ENCODE measurements around the gene ASAP2.
"Not testable (repeated sequence)": the region's sequence is repeated elsewhere in the genome, so short reads cannot be mapped to it uniquely, and the experiment has no call there.

Gene ASAP2

DNA sequence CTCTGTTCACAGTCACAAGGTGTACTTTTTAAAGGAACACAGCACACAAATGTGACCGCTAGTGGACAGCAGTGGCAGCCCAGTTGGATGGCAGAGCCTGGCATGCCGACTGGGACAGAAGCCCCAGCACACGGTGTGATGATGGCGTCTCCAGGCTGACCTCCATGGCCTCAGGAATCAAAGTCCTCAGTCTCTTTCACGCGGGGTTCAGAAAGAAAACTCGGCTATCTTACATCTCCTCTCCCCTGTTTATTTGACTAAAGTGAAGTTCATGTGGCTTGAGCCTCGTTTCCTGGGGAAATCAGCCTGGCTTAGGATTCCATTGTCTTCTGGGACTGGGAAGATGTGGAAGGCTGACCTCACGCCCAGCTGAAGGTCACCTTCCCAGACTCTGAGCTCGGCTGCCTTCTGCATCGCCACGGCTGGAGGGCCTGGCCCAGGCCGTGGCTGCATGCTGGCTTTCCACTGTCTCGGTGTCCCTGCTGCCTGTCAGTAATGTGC, 56.1 kb downstream of the ASAP2 start:
- no peak overlapping the region for H3K27ac ChIP-seq (ENCODE audit: low read length)
- no peaks in the 10 kb centered on the region for H3K9me3 ChIP-seq (ENCODE audit: insufficient read depth, low read depth, low read length)
- no peak overlapping the region for H3K9ac ChIP-seq (ENCODE audit: low read depth, low read length)
- H3K4me3 ChIP-seq (ENCODE audit: low read length), result no peak overlapping the region
- H3K36me3 ChIP-seq (ENCODE audit: insufficient read depth, low read depth, low read length), result no peaks in the 10 kb centered on the region
- H3K27me3 ChIP-seq (ENCODE audit: insufficient read depth, low read length), result no peaks in the 10 kb centered on the region
- H3K4me1 ChIP-seq (ENCODE audit: insufficient read depth, low read length), result peaks cover 4% of the 10 kb centered on the region; the same call in 1 of the 2 replicates

DNA sequence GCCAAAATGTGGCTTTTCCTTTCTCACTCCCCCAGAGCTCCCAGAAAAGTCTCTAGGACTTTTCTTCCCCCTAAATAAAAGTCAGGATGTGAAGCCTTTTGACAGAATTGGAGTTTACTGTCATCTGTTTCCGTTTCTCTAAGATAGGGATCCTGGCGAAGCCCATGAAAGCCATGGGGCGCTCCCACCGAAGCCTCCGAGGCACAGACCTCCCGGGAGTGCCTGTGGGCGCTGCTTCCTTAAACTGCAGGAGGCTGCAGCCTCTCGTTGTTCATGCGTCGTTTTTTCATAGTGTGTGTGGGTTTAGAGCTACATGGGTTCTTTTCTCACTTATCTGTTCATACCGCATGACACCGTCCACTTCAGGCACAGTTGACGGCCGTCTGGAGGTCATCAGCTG, 56.8 kb downstream of the ASAP2 start:
- Histone ChIP-seq H3K9me3 (ENCODE audit: insufficient read depth, low read depth, low read length) (no peaks in the 10 kb centered on the region), H3K36me3 (ENCODE audit: insufficient read depth, low read depth, low read length) (no peaks in the 10 kb centered on the region), H3K4me1 (ENCODE audit: insufficient read depth, low read length) (peaks cover 5% of the 10 kb centered on the region; the same call in 1 of the 2 replicates), H3K4me3 (ENCODE audit: low read length) (no peak overlapping the region), H3K9ac (ENCODE audit: low read depth, low read length) (no peak overlapping the region), H3K27me3 (ENCODE audit: insufficient read depth, low read length) (no peaks in the 10 kb centered on the region), H3K27ac (ENCODE audit: low read length) (no peak overlapping the region)

DNA sequence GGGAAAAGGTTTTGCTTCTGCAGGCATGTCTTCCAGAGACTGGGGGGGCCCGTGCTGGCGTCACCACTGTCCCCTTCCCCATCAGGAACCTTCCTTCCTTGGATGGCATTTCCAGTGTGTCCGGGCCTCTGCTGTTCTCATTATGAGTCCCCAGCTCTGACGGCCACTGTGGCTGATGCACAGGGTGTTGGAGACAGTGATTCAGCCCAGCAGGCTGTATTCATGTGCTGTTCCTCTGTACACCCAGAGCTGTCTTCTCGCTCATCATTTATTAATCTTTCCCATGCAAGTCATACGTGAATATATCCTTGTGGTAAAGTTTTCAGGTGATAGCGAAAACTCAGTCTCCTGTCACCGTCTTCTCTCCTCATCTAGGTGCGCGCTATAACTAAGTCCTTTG, 57.7 kb downstream of the ASAP2 start:
- no peaks in the 10 kb centered on the region for H3K9me3 ChIP-seq (ENCODE audit: insufficient read depth, low read depth, low read length)
- H3K27ac ChIP-seq (ENCODE audit: low read length), result no peak overlapping the region
- no peaks in the 10 kb centered on the region for H3K27me3 ChIP-seq (ENCODE audit: insufficient read depth, low read length)
- H3K9ac ChIP-seq (ENCODE audit: low read depth, low read length), result no peak overlapping the region
- H3K36me3 ChIP-seq (ENCODE audit: insufficient read depth, low read depth, low read length), result no peaks in the 10 kb centered on the region
- H3K4me1 ChIP-seq (ENCODE audit: insufficient read depth, low read length), result peaks cover 9% of the 10 kb centered on the region; the same call in 1 of the 2 replicates
- H3K4me3 ChIP-seq (ENCODE audit: low read length), result no peak overlapping the region

DNA sequence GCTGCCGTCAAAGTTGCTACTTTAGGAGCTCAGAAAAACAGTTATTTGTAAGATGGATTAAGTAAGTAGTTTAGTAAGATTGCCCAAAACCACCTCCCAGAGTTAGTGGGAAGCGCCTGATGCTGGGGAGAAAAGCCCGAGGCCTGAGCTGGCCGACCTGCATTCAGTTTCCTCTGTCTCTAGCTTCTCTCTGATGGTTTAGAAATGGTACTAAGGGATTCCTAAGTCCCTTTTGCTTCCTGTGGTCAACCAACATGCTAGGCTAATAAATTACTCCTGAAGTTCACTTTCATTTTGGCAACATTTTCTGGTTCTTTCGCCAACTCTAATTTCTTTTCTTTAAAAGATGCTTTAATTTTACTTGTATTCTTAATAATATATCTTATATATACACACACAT, 60.1 kb downstream of the ASAP2 start:
- Histone ChIP-seq H3K27ac (ENCODE audit: low read length) (no peak overlapping the region), H3K4me3 (ENCODE audit: low read length) (no peak overlapping the region), H3K9ac (ENCODE audit: low read depth, low read length) (no peak overlapping the region)

DNA sequence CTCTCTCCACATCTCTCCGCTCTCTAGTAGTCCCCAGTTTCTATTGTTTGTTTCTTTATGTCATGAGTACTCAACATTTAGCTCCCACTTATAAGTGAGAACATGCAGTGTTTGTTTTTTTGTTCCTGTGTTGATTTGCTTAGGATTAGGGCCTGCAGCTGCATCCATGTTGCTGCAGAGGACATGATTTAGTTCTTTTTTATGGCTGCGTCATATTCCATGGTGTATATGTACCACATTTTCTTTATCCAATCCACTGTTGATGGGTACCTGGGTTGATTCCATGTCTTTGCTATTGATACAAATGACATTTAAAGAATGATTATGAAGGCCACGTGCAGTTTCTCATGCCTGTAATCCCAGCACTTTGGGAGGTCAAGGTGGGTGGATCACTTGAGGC, 60.7 kb downstream of the ASAP2 start:
- H3K9ac ChIP-seq (ENCODE audit: low read depth, low read length); H3K4me1 ChIP-seq (ENCODE audit: insufficient read depth, low read length); H3K27me3 ChIP-seq (ENCODE audit: insufficient read depth, low read length); H3K27ac ChIP-seq (ENCODE audit: low read length); H3K36me3 ChIP-seq (ENCODE audit: insufficient read depth, low read depth, low read length); H3K9me3 ChIP-seq (ENCODE audit: insufficient read depth, low read depth, low read length); H3K4me3 ChIP-seq (ENCODE audit: low read length): not testable (repeated sequence)

More for the DNA sequence above, 60.1 kb downstream of the ASAP2 start:
- H3K4me1 ChIP-seq (ENCODE audit: insufficient read depth, low read length), result peaks cover 9% of the 10 kb centered on the region; the same call in 1 of the 2 replicates
- no peaks in the 10 kb centered on the region for H3K27me3 ChIP-seq (ENCODE audit: insufficient read depth, low read length)
- no peaks in the 10 kb centered on the region for H3K36me3 ChIP-seq (ENCODE audit: insufficient read depth, low read depth, low read length)
- no peaks in the 10 kb centered on the region for H3K9me3 ChIP-seq (ENCODE audit: insufficient read depth, low read depth, low read length)

DNA sequence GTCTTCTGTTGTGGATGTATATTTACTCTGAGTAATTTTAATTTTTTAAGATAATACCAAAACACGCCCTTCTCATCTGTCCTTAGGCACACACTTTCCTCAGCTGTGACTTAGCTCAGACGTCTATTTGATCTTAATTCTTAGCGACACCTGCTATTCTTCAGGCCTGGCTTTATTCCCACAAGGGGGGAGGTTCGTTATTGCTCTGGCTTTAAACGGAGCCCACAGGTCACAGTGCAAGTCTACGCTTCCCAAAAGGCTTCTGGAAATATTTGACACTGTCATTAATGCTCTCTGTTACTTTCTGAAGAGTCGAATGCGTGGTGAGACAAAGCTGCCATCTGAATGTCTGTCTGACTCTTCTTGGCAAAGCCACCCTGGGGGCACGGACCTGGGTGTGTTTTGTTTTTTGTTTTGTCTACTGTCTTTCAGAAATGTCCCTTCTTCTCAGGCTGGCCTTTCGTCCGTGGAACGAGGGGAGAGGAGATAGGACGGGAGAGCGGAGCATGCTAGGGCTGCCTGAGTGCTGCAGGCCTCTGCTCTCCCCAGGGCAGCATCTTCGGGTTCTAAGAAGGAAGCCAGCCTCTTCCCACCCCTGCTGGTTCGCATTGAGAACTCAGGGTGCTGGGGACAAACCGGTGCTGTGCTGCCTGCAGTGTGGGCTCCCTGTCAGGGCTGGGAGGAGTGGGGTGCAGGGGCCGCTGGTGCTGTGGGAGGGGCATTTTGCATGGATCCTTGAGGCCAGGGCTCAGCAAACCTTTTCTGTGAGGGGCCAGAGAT, 61.9 kb downstream of the ASAP2 start:
- Histone ChIP-seq H3K27ac (ENCODE audit: low read length) (no peak overlapping the region), H3K9ac (ENCODE audit: low read depth, low read length) (no peak overlapping the region), H3K27me3 (ENCODE audit: insufficient read depth, low read length) (no peaks in the 10 kb centered on the region), H3K36me3 (ENCODE audit: insufficient read depth, low read depth, low read length) (no peaks in the 10 kb centered on the region), H3K9me3 (ENCODE audit: insufficient read depth, low read depth, low read length) (no peaks in the 10 kb centered on the region), H3K4me3 (ENCODE audit: low read length) (no peak overlapping the region), H3K4me1 (ENCODE audit: insufficient read depth, low read length) (peaks cover 11% of the 10 kb centered on the region; the same call in 1 of the 2 replicates)

DNA sequence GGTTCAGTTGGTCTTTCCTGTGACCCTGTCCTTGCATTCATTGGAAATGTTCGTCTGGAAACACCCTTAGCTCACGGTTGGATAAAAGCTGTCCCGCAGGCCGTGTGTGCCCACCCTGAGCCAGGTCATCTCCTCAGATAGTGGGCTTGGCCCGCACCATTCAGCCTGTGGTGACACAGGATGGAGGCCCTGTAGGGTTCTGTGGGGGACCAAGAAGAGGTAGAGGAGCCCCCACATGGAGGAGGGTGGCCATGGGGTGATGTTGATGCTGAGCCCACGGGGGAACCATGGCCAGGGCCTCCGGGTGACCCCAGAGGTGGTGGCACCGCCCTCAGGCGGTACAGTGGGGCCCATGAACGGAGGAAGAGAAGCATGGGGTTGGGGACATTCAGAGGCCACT, 62.7 kb downstream of the ASAP2 start:
- Histone ChIP-seq H3K27ac (ENCODE audit: low read length) (no peak overlapping the region), H3K9ac (ENCODE audit: low read depth, low read length) (no peak overlapping the region), H3K27me3 (ENCODE audit: insufficient read depth, low read length) (no peaks in the 10 kb centered on the region), H3K4me3 (ENCODE audit: low read length) (no peak overlapping the region), H3K4me1 (ENCODE audit: insufficient read depth, low read length) (peaks cover 15% of the 10 kb centered on the region; the same call in 1 of the 2 replicates), H3K9me3 (ENCODE audit: insufficient read depth, low read depth, low read length) (no peaks in the 10 kb centered on the region), H3K36me3 (ENCODE audit: insufficient read depth, low read depth, low read length) (no peaks in the 10 kb centered on the region)

DNA sequence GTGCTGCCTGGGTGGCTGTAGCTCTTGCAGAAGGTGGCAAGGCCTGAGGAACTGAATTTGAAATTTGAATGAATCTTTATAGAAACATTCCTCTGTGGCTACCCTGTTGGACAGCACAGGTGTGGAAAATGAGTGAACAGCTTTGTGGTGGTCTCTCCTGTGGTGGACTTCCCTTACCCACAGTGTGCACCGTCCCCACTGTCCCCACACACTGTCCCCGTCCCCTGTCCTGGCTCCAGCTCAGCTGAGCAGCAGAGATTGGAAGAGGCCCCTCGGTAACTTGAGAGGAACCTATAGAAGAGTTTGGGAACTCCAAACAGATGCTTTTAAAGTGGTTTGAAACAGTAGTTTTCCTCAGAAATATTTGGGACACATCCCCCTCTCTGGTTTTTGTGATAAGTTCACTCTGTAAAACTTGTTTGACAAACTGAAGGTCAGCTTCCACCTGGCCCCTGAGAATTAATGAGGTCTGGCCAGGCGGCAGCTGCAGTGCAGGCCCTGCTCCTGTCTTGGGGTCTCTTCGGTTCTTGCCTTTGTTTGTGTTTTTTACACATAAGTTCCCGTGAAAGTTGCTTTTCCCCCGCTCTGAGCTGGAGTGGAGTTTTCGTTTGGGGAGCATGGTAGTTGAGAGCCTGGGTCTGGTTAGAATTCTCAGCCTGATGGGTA, 63.2 kb downstream of the ASAP2 start:
- peaks cover 17% of the 10 kb centered on the region; the same call in 1 of the 2 replicates for H3K4me1 ChIP-seq (ENCODE audit: insufficient read depth, low read length)
- no peaks in the 10 kb centered on the region for H3K36me3 ChIP-seq (ENCODE audit: insufficient read depth, low read depth, low read length)
- H3K9ac ChIP-seq (ENCODE audit: low read depth, low read length), result no peak overlapping the region
- no peaks in the 10 kb centered on the region for H3K9me3 ChIP-seq (ENCODE audit: insufficient read depth, low read depth, low read length)
- no peak overlapping the region for H3K4me3 ChIP-seq (ENCODE audit: low read length)
- H3K27me3 ChIP-seq (ENCODE audit: insufficient read depth, low read length), result no peaks in the 10 kb centered on the region
- no peak overlapping the region for H3K27ac ChIP-seq (ENCODE audit: low read length)

- no peak overlapping the region for H3K27ac ChIP-seq (ENCODE audit: low read length)
- no peaks in the 10 kb centered on the region for H3K36me3 ChIP-seq (ENCODE audit: insufficient read depth, low read depth, low read length)
- H3K4me1 ChIP-seq (ENCODE audit: insufficient read depth, low read length), result peaks cover 20% of the 10 kb centered on the region; the same call in 1 of the 2 replicates
- H3K27me3 ChIP-seq (ENCODE audit: insufficient read depth, low read length), result no peaks in the 10 kb centered on the region
- H3K4me3 ChIP-seq (ENCODE audit: low read length), result no peak overlapping the region
- H3K9ac ChIP-seq (ENCODE audit: low read depth, low read length), result no peak overlapping the region
- H3K9me3 ChIP-seq (ENCODE audit: insufficient read depth, low read depth, low read length), result no peaks in the 10 kb centered on the region
These were observed 64.5 kb downstream of the ASAP2 start for GRCh38 chr2:9271091-9271490.

DNA sequence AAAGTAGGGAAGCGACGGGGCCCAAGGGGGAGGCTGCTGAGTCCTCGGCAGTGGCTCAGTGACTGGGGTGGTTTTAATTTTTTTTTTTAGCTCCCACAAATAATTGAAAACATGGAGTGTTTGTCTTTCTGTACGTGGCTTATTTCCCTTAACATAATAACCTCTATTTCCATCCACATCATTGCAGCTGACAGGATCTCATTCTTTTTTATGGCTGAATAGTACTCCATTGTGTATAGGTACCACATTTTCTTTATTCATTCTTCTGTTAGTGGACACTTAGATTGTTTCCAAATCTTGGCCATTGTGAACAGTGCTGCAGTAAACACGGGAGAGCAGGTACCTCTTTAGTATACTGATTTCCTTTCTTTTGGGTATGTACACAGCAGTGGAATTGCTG, 65.1 kb downstream of the ASAP2 start:
- peaks cover 20% of the 10 kb centered on the region; the same call in 1 of the 2 replicates for H3K4me1 ChIP-seq (ENCODE audit: insufficient read depth, low read length)
- no peak overlapping the region for H3K27ac ChIP-seq (ENCODE audit: low read length)
- no peaks in the 10 kb centered on the region for H3K27me3 ChIP-seq (ENCODE audit: insufficient read depth, low read length)
- no peak overlapping the region for H3K4me3 ChIP-seq (ENCODE audit: low read length)
- H3K9me3 ChIP-seq (ENCODE audit: insufficient read depth, low read depth, low read length), result no peaks in the 10 kb centered on the region
- H3K9ac ChIP-seq (ENCODE audit: low read depth, low read length), result no peak overlapping the region
- H3K36me3 ChIP-seq (ENCODE audit: insufficient read depth, low read depth, low read length), result no peaks in the 10 kb centered on the region

DNA sequence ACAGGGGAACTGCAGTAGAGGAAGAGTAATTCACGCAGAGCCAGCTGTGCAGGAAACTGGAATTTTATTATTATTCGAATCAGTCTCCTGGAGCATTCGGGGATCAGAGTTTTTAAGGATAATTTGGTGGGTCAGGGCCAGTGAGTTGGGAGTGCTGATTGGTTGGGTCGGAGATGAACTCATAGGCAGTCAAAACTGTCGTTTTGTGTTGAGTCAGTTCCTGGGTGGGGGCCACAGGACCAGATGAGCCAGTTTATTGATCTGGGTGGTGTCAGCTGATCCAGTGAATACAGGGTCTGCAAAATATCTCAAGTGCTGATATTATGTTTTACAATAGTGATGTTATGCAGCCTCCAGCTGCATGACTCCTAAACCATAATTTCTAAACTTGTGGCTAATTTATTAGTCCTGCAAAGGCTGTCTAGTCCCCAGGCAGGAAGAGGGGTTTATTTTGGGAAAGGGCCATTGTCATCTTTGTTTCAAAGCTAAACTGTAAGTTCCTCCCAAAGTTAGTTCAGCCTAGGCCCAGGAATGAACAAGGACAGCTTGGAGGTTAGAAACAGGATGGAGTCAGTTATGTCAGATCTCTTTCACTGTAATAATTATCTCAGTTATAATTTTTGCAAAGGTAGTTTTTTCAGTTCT, 67.0 kb downstream of the ASAP2 start:
- Histone ChIP-seq H3K27me3 (ENCODE audit: insufficient read depth, low read length) (no peaks in the 10 kb centered on the region), H3K9ac (ENCODE audit: low read depth, low read length) (no peak overlapping the region), H3K4me3 (ENCODE audit: low read length) (no peak overlapping the region), H3K4me1 (ENCODE audit: insufficient read depth, low read length) (peaks cover 17% of the 10 kb centered on the region; the same call in 1 of the 2 replicates), H3K27ac (ENCODE audit: low read length) (no peak overlapping the region), H3K36me3 (ENCODE audit: insufficient read depth, low read depth, low read length) (no peaks in the 10 kb centered on the region), H3K9me3 (ENCODE audit: insufficient read depth, low read depth, low read length) (no peaks in the 10 kb centered on the region)
